NCI-H2081 (cell line): ENCODE data around the gene ZBTB40.
A peak's percentile ranks its signal among the peaks of the same experiment; 100 is the strongest.

Experiments
- DNase-seq, 2 experiments: peaks; one replicate each; lab custom pipeline; 2025; lab: John Stamatoyannopoulos, UW

ZBTB40 gene

GRCh38 chr1:22507587-22507986 lies 55.9 kb downstream of the ZBTB40 start:
- DNase-seq: peak; percentile 70 to 85

DNA sequence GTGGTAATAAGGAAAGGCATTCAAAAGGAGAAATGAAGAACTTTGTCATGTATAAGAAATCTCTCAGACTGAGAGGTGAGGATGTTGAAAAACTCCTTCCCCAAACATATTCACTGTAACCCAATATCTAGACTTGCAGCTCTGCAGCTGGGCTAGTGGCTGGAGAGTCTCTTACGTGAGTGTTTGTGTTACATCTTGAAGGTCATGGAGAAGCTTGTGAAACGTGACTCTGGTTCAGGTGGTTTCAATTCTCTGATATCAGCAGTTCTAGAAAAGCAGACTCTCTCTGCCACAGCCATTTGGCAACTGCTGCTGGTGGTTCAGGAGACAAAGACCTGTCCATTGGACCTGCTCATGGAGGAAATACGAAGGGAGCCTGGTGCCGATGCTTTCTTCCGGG lies 56.7 kb downstream of the ZBTB40 start:
- no peak for DNase-seq

GRCh38 chr1:22508991-22509390 lies 57.3 kb downstream of the ZBTB40 start:
- peak; percentile 25 to 58 for DNase-seq

- no peak for DNase-seq
Measured at GRCh38 chr1:22509815-22510214, 58.2 kb downstream of the ZBTB40 start.

DNA sequence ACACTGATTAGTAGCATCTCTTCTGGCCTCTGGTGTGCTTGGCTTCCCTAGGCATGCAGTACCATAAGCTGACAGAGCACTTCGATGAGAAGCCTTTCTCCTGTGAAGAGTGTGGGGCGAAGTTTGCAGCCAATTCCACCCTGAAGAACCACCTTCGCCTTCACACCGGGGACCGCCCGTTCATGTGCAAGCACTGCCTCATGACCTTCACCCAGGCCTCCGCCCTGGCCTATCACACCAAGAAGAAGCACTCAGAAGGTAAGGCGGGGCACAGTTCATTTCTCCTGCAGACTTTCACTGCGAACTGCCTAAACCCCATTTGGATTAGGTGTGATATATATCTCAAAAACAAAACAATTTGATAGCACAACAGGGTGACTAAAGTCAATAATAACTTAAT lies 61.2 kb downstream of the ZBTB40 start:
- no peak for DNase-seq

GRCh38 chr1:22516906-22517571 lies 65.4 kb downstream of the ZBTB40 start:
- DNase-seq: no peak

DNA sequence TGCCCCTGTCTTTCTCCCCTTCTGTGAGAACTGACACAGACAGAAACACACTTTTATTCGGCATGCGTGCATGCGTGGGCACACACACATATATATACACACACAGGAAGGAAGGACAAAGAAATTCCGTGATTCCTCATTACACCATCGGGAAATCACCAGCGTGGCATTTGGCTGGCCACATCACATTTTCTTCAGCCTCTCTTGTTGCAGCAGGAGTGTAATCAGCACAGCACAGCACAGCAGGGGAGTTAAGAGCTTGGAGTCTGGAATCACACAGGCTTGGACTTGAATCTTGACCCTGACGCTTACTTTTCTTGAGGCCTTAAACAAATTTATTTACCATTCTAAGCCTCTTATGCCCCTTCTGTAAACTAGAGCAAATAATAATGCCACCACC lies 66.3 kb downstream of the ZBTB40 start:
- DNase-seq: no peak

GRCh38 chr1:22518379-22518778 lies 66.7 kb downstream of the ZBTB40 start:
- DNase-seq: no peak

DNA sequence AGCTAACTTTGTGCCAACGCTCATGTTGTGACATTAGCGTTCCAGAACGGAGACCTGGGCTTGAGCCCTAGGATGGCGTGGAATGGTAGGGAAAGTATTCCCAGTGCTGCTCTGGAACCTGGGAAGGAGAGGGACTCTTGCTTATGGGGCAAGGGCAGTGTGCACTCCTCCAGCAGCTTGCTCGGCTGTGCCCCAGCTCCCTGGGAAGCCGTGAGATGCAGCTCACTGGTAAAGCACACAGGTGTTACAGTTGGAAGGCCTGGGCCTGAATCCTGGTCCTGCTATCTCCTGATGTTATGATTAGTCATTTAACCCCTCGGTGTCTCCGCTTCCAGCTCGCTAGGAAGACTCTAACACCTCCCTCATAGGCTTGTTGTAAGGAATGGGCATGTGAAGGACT lies 69.2 kb downstream of the ZBTB40 start:
- DNase-seq: no peak

GRCh38 chr1:22521692-22522091 lies 70.0 kb downstream of the ZBTB40 start:
- no peak for DNase-seq

GRCh38 chr1:22522221-22522743 lies 70.6 kb downstream of the ZBTB40 start:
- DNase-seq: no peak

DNA sequence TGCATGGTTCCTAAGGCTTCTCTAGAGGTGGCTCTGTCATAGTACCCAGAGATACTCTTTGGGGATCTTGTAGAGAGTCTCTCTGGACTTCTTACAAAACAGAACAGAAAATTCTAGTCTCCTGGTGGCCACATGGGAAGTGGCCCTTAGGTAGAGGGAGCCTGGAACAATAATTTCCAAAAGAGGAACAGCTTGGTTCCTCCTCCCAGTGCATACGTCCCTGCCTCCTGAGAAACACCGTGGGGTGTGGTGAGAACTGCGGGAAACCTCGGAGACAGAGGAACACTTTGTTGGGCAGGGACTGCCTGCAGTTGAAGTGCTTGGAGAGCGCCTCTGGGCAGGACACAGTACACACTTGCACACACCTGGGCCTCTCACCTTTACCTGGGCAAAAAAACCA lies 72.8 kb downstream of the ZBTB40 start:
- no peak for DNase-seq

DNA sequence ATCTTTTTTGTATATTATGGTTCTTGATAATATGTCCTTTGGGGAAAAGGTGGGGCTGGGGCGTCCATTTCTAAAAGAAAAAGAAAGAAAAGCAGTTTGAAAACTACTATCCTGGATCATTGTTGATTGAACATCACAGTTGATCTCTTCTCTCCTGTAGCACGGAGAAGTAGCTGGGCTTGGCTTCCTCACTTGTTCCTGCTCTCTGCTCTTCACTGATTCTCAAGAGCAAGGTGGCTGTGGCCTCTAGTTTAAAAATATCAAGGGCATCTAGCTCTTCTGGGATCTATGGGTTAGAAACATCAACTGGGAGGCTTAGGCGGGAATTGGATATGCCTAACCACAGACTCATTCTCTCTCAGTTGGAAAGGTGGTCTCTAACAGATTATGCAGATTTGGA lies 73.6 kb downstream of the ZBTB40 start:
- DNase-seq: no peak

GRCh38 chr1:22525646-22526045 lies 74.0 kb downstream of the ZBTB40 start:
- no peak for DNase-seq

DNA sequence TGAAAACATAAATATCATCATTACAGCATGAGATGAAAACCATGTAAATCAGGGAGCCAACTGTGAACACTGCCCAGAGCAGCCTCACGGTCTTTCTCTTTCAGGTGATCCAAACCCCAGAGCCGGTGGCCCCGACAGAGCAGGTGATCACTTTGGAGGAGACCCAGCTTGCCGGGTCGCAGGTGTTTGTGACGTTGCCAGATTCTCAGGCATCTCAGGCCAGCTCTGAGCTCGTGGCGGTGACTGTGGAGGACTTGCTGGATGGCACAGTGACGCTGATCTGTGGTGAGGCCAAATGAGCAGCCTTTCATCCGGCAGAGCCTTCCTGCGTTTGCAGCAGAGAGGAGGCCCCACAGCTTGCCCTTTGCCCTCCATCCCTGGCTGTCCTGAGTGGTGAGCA lies 74.4 kb downstream of the ZBTB40 start:
- DNase-seq: no peak

GRCh38 chr1:22526677-22527076 lies 75.0 kb downstream of the ZBTB40 start:
- no peak for DNase-seq

GRCh38 chr1:22527122-22527521 lies 75.5 kb downstream of the ZBTB40 start:
- peak in 1 of 2 experiments; percentile 68 for DNase-seq

- DNase-seq: peak; percentile 73 to 93
Measured at GRCh38 chr1:22527555-22528296, 76.1 kb downstream of the ZBTB40 start.

- DNase-seq: no peak
Measured at GRCh38 chr1:22528451-22528850, 76.8 kb downstream of the ZBTB40 start.

GRCh38 chr1:22529901-22530621 lies 78.4 kb downstream of the ZBTB40 start:
- DNase-seq: no peak

DNA sequence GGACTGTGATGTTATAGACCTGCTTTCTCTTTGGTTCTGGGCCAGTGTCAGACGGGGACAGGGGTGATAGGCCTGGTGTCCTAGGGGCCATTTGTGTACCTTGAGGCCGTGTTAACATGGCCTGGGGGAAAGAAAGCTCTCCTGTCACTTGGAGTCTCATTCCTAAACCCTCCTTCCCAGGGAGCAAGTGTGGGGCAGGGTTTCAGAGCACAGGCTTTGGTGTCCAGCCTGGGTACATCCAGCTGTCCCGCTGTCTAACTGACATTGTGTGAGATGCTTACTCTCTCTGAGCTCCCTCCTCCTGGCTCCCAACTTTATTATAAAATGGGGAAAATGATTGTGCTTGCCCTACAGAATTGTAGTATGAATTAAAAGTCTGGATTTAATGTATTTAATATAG lies 79.1 kb downstream of the ZBTB40 start:
- DNase-seq: no peak

GRCh38 chr1:22531251-22531650 lies 79.6 kb downstream of the ZBTB40 start:
- DNase-seq: no peak
